GM18498 (cell line): Measurements from ENCODE around the gene STAB1.

Source experiments
- ATAC-seq: cut with Tn5 transposase; IDR thresholded peaks from one replicate; pipeline ENCODE4 v1.9.1; 2021; ENCODE audit warnings: mild to moderate bottlenecking, moderate library complexity; ENCODE audit not compliant: unreplicated experiment

STAB1 gene

DNA sequence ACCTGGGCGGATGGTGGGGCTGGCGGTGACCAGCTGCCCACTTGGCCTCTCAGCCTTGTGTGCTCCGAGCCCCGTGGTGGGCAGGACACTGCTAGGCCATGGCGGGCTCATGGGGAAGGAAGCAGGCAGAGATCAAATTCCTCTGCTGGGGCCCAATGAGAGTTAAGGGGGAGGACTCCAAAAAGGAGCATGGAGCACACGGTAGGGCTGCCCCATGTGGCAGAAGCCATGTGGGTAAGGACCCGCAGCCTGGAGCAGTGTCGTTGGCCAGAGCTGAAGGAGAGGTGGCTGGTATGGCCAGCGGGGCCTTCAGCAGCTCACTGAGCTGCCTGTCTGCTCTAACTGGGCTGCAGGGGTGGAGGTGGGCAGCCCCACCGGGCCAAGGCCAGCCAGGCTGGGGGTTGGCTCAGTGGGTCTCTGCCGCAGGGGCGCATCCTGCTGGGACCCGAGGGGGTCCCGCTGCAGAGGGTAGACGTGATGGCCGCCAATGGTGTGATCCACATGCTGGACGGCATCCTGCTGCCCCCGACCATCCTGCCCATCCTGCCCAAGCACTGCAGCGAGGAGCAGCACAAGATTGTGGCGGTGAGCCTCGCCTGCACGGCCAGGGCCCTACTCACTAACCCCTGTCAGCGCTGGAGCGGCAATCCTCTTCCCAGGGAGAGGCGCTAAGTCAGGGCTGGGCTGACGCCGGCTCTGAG, 11.3 kb downstream of the STAB1 start:
- no peak for ATAC-seq

DNA sequence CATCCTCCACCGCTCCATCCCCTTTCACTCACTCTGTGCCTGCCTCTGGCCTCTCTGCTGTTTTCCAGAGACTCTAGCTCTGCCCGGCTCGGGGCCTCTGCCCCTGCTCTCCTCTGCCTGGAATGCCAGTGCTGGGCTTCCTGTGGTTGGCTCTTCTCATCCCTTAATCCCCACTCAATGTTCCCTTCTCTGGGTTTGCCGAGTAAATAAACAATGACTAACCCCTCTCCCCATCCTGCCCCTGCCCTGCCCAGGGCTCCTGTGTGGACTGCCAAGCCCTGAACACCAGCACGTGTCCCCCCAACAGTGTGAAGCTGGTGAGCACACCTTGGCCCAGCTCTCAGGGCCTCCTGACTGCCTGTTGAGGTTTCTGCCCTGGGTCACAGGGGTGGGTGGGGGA, 12.2 kb downstream of the STAB1 start:
- ATAC-seq = no peak

DNA sequence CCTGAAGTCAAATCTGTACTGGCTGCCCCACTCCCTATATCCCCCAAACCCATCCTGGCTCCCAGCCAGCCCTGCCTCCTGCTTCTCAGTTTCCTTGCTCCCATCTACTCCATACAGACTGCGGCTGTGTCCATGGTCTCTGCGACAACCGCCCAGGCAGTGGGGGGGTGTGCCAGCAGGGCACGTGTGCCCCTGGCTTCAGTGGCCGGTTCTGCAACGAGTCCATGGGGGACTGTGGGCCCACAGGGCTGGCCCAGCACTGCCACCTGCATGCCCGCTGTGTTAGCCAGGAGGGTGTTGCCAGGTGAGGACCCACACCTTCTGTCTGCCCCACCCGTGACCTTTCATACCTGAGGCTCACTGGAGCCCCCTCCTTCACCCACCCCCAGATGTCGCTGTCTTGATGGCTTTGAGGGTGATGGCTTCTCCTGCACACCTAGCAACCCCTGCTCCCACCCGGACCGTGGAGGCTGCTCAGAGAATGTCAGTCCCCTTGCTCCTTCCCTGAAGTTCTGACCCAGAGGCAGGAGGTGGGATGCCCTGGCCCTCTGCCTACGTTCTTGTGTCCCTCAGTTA, 14.7 kb downstream of the STAB1 start:
- ATAC-seq = no peak

DNA sequence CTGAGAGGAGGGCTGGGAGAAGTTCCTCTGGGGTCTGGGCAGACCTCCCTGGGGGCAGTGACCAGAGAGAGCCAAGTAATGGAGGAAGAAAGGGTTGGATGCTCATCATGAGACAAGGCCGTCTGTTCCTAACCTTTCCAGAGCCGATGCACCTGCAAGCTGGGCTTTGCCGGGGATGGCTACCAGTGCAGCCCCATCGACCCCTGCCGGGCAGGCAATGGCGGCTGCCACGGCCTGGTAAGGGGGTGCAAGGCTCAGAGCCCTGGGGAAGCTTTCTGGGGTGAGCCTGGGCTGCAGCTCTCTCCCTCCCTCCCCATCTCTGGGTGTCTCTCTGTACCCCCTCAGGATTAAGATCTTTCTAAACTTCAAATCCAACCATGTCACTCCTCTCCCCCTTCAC, 16.4 kb downstream of the STAB1 start:
- ATAC-seq = no peak

DNA sequence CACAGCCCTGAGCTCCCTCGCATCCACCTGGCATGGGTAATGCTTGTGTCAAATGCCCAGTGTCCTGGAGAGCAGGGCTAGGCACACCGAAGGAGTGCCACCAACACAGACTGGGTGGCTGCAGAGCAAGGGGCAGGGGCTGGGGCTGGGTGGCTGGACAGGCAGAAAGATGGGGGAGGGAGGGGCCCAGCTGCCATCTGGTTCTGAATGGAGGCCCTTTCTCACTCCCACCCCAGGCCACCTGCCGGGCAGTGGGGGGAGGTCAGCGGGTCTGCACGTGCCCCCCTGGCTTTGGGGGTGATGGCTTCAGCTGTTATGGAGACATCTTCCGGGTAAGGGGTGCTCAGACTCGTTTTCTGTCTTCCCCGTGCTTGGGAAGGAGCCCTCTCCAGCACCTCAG, 17.0 kb downstream of the STAB1 start:
- no peak for ATAC-seq

DNA sequence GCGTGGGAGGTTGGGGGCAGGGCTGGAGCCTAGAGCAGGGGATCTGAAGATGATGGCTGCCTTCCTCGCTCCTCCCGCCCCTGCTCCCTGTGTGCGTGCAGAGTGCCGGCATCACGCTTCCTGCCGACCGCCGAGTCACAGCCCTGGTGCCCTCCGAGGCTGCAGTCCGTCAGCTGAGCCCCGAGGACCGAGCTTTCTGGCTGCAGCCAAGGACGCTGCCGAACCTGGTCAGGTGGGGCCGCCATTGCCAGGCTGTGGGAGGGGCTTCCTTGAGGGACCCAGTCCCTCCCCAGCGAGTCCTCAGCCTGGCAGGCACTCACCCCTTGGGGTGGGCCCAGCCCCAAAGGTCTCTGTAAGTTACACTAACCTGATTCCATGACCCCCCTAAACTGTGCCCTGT, 17.6 kb downstream of the STAB1 start:
- no peak for ATAC-seq

DNA sequence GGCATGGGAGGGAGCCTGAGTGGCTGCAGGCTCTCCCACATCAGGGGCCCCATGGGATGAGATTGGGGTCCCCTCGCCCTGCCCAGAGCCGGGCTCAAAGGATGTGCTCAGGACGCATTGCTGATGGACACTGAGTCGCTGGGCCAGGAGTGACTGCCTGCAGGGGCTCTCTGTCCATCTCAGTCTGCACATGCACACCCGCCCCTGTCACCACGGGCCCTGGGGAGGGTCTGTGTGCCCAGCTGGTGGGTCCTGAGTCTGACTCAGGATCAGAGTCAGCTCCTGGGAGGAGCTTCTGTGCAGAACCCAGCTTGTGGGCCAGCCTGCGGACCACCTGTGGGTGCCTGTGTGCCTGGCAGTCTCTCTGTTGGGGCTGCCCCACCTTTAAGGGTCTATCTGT, 18.1 kb downstream of the STAB1 start:
- ATAC-seq = no peak

DNA sequence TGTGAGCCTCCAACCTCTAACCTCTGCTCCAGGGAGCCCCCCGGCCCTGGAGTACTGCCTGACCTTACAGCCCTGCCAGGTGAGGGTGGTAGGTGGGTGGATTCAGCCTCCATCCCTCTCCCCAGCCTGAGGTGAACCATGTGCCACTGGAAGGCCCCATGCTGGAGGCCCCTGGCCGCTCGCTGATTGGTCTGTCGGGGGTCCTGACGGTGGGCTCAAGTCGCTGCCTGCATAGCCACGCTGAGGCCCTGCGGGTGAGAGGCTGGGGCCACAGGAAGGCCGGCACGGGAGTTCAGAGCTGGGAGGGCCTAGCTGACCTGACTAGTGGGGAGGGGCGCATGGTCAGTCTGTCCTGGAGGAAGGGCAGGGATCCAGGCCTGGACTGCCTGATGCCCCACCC, 19.4 kb downstream of the STAB1 start:
- no peak for ATAC-seq

DNA sequence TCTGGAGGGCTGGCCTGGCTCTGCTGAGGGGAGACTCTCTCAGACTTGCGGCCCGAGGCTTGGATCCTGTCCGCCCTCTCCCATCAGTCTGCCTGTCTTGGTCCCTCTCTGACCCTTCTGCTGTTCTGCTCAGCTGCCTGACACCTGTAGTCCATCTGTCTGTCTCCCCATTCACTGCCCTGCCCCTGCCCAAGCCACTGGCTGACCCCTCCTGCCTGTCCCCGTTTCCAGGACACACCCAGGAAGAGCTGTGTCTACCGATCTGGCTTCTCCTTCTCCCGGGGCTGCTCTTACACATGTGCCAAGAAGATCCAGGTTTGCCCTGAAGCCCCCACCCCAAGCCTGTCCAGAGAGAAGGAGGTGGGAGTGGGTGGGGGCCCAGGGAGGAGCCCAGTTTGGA, 20.1 kb downstream of the STAB1 start:
- no peak for ATAC-seq

DNA sequence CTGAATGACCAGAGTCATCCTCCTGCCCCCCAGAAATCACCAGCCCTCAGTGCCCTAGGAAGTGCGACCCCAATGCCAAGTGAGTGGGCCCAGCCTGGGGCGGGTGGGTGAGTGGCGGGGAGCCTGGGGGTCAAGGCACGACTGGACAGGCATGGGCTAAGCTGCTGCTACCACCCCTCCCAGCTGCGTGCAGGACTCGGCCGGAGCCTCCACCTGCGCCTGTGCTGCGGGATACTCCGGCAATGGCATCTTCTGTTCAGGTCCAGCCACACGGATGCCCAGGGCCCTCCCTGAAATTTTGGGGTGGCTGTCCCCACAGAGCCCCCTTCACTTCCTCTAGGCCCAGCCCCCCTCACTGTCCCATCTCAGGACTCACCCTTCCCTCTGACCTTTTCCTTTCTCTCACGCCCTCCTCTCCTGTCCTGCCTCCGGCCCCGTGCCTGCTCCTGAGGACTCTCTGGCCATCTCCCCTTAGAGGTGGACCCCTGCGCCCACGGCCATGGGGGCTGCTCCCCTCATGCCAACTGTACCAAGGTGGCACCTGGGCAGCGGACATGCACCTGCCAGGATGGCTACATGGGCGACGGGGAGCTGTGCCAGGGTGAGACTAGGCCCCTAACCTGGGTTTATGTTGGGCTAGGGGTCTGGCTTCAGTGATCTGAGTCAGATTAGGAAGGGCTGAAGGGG, 21.5 kb downstream of the STAB1 start:
- no peak for ATAC-seq

DNA sequence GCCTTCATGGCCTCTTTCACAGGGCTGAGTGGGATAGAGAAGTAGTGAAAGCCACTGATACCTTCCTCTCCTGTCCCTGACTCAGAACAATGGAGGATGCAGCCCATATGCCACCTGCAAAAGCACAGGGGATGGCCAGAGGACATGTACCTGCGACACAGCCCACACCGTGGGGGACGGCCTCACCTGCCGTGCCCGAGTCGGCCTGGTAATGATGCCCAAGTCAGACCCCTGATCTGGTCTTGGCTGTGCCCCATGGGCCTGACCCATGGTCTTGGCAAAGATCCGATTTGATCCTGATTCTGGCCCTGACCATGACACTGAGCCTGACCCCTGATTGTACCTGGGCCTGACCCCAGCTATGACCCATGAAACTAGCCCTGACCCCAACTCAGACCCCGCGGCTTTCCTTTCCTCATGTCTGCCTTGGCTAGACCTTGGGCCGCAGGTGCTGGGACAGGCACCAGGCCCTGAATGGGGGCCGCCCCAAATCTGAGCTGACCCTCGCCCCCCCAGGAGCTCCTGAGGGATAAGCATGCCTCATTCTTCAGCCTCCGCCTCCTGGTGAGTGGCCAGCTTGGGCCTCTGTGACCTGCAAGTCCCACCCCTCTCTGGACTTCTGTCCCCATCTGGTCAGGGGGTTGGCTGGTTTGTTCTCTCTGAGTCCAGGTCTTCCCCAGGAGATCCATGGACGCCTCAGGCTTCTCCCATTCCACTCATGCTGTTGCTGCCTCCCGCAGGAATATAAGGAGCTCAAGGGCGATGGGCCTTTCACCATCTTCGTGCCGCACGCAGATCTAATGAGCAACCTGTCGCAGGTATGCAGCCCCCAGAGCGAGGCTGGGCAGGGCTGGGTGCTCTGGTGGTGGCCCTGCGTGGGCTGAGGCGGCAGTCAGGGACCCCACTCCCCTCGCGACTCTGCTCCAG, 22.9 kb downstream of the STAB1 start:
- no peak for ATAC-seq

DNA sequence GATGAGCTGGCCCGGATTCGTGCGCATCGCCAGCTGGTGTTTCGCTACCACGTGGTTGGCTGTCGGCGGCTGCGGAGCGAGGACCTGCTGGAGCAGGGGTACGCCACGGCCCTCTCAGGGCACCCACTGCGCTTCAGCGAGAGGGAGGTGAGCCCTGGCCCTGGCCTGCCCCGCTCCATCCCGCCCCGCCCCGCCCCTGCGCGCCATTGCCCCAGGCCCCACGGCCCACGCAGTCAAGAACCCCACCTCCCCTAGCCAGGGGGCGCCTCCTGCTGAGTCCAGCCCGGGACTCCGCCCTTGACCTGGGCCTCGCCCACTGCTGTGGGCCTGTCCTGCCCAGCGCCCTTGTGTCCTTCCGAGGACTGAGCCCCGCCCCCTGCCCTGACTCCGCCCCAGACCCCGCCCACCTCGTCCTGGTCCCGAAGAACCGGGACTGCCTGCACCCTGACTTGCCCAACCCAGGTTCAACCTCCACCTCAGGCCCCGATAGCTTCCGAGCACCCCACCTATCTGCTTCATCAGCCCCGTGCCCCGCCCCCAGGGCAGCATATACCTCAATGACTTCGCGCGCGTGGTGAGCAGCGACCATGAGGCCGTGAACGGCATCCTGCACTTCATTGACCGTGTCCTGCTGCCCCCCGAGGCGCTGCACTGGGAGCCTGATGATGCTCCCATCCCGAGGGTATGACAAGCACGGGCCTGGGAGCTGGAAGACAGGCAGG, 23.7 kb downstream of the STAB1 start:
- no peak for ATAC-seq

DNA sequence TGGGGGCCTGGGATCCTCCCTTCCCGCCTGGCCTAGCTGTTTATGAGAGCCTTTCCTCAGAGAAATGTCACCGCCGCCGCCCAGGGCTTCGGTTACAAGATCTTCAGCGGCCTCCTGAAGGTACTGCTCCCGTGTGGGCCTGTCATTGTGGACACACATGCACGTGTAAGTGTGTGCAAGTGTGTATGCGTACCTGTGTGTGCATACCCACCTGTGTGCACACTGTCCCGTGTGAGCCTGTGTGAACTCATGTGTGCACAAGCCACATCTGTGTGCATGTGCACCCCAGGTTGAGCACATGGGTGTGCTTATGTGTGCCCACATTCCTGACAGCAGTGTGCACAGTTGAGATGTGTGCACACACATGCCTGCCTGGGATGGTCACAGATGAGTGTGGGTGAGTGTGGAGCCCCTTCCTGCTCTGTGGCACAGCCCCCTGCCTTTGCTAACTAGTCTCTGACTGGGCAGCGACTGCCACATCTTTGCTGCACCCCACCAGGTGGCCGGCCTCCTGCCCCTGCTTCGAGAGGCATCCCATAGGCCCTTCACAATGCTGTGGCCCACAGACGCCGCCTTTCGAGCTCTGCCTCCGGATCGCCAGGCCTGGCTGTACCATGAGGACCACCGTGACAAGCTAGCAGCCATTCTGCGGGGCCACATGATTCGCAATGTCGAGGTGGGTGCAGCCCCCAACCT, 24.5 kb downstream of the STAB1 start:
- no peak for ATAC-seq

DNA sequence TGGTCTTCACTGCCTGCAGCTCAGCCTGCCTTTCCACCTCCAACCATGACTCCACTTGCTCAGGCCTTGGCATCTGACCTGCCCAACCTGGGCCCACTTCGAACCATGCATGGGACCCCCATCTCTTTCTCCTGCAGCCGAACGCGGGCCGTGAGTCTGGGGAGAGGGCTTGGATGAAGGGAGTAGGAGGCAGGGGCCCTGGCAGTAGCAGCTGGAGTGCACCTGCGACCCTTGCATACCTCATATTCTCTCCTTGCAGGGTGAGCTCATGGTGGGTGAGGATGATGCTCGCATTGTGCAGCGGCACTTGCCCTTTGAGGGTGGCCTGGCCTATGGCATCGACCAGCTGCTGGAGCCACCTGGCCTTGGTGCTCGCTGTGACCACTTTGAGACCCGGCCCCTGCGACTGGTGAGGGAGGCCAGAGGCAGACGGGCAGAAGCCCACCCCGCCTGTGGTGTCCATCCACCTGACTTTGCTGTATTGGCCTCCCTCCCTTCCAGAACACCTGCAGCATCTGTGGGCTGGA, 25.1 kb downstream of the STAB1 start:
- no peak for ATAC-seq

DNA sequence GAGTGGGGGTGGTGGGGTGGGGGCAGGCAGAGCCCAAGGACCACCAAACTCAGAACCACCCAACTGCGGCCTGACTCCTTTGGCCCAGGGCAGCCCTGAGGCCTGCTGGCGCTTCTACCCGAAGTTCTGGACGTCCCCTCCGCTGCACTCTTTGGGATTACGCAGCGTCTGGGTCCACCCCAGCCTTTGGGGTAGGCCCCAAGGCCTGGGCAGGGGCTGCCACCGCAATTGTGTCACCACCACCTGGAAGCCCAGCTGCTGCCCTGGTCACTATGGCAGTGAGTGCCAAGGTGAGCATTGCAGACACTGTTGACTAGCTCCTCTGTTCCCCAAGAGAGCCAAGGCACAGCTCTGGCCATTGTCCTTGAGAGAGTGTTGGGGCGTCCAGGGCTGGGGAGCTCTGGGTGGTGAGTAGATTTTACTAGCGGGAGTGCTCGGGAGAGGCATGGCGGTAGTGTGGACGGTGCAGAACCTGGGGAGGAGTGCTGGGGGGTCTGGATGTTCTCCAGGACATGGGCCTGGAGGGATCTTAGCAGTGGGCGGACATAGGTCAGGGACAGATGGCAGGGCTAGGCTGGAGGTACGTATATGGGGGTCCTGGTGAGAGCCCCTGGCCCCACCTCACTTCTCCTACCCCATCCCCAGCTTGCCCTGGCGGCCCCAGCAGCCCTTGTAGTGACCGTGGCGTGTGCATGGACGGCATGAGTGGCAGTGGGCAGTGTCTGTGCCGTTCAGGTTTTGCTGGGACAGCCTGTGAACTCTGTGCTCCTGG, 25.8 kb downstream of the STAB1 start:
- no peak for ATAC-seq

DNA sequence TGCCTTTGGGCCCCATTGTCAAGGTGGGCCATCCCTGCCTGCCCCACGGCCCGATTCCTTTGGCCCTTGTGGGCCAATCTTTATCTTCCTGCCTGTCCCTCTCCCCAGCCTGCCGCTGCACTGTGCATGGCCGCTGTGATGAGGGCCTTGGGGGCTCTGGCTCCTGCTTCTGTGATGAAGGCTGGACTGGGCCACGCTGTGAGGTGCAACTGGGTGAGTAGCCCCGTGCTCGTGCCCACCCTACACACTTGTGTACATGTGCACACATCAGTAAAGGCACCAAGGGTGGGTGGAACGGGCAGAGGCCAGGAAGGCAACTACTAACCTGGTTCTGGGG, 26.3 kb downstream of the STAB1 start:
- no peak for ATAC-seq

DNA sequence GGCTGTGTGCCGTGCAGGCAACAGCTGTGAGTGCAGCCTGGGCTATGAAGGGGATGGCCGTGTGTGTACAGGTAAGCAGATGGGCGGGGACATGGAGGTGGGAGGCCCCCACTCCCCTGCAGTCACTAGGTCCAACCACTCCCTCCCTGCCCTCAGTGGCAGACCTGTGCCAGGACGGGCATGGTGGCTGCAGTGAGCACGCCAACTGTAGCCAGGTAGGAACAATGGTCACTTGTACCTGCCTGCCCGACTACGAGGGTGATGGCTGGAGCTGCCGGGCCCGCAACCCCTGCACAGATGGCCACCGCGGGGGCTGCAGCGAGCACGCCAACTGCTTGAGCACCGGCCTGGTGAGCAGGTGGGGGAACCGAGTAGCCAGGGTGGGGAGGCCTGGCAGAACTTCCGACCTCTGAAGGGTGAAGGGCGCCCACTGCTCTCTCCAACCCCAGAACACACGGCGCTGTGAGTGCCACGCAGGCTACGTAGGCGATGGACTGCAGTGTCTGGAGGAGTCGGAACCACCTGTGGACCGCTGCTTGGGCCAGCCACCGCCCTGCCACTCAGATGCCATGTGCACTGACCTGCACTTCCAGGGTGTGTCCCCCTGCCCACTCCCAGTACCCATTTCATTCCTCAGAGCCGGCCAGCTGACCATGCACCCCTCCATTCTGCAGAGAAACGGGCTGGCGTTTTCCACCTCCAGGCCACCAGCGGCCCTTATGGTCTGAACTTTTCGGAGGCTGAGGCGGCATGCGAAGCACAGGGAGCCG, 26.9 kb downstream of the STAB1 start:
- no peak for ATAC-seq

DNA sequence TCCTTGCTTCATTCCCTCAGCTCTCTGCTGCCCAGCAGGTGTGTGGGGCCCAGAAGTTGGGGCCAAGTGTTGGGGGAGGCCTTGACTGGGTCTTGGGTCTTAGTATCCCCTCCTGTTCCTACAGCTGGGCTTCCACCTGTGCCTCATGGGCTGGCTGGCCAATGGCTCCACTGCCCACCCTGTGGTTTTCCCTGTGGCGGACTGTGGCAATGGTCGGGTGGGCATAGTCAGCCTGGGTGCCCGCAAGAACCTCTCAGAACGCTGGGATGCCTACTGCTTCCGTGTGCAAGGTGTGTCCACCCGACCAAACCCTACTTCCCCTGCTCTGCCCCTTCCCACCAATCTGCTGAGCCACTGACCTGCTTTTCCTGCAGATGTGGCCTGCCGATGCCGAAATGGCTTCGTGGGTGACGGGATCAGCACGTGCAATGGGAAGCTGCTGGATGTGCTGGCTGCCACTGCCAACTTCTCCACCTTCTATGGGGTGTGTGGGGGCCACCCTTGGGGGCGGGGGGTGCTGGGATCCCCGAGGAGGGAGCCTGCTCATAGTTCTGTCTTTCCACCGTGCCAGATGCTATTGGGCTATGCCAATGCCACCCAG, 27.6 kb downstream of the STAB1 start:
- ATAC-seq = no peak
